GM23248 (cell line): Measurements from ENCODE around the gene SLC35F4.

ENCODE experiments used
- EZH2 ChIP-seq: fragments of 200-600 bp; sonication (generic); IDR thresholded peaks from 2 replicates; pipeline ENCODE4 v1.6.1; 2018; ENCODE audit warnings: antibody characterized with exemption, mild to moderate bottlenecking; ENCODE audit not compliant: insufficient read depth, poor library complexity, severe bottlenecking
- EZH2phosphoT487 ChIP-seq: fragments of 200-600 bp; sonication (generic); IDR thresholded peaks from 2 replicates; pipeline ENCODE4 v1.6.1; 2018; ENCODE audit warnings: antibody characterized with exemption, moderate library complexity, mild to moderate bottlenecking, low read depth; ENCODE audit not compliant: insufficient read depth

DNA sequence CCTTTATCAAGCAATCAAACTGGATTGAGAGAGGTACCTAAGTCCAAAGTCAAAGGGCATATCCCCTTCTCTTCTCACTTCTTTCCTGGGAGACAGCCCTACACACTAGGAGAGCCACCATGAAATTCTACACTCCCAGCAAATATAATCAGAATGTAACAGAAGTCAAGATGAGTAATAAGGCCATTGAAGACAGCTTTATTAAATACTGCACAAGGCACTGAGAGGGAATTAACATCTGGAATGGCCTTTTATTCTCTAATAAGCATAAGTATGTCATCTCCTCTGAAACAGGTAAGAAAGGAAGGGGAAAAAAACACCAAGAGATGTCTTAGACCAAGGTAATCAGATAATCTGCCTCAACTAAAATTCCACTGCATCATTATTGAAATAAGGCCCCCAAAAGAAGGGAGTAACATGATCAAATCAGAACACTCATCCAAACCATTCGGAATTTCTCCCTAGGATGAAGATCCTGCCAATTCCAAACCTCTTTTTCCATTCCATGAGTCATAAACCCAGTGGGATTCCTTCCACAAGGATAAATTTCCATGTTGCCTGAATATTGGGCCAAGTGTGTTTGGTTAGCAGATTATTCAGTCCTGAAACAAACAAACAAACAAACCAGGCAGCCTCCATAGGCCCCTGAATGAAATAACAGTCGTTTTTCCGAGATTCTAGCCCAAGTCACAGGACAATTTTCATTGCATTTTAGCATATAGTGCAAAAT is 19.9 kb downstream of the SLC35F4 start:
- TF ChIP-seq EZH2 = no peak
- TF ChIP-seq EZH2phosphoT487 = no peak
